A549 (cell line): ENCODE data around the gene NT5C2.

ENCODE experiments used
- CTCF ChIP-seq: fragments of >200 bp; sonication (Bioruptor Twin); formaldehyde crosslinking; IDR thresholded peaks from 3 replicates; pipeline ENCODE4 v1.5.1; 2016
- RCOR1 ChIP-seq: fragments of 150-350 bp; IDR thresholded peaks from 2 replicates; pipeline ENCODE4 v1.6.1; 2014; ENCODE audit warnings: antibody characterized with exemption, low read length, low read depth

- TF ChIP-seq CTCF (no peak), RCOR1 (no peak)
Observed at GRCh38 chr10:103188853-103189252, 4.2 kb downstream of the NT5C2 start.
